ENCODE measurements around the gene HPCAL1.

DNA sequence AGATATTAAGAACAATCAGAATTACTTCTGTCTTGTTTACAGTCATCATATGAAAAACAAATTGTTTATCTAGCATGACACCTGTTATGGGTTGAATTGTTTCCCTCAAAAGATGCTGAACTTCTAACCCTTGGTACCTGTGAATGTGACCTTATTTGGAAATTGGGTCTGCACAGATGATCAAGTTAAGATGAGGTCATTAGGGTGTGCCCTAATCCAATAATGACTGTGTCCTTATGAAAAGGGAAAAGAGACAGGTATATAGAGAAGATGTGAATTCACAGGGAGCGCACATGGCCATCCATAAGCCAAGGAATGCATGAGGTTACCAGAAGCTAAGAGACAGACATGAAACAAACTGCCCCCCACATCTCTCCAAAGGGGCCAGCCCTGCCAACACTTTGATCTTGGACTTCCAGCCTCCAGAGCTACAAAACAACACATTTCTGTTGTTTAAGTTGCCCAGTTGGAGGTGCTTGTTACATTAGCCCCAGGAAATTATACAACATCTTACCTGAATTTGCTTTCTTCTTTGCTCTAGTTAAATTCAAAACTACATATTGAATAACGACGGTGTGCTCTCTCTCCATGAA, 2.3 kb upstream of the HPCAL1 start:
- TF ChIP-seq, protein P1, sequence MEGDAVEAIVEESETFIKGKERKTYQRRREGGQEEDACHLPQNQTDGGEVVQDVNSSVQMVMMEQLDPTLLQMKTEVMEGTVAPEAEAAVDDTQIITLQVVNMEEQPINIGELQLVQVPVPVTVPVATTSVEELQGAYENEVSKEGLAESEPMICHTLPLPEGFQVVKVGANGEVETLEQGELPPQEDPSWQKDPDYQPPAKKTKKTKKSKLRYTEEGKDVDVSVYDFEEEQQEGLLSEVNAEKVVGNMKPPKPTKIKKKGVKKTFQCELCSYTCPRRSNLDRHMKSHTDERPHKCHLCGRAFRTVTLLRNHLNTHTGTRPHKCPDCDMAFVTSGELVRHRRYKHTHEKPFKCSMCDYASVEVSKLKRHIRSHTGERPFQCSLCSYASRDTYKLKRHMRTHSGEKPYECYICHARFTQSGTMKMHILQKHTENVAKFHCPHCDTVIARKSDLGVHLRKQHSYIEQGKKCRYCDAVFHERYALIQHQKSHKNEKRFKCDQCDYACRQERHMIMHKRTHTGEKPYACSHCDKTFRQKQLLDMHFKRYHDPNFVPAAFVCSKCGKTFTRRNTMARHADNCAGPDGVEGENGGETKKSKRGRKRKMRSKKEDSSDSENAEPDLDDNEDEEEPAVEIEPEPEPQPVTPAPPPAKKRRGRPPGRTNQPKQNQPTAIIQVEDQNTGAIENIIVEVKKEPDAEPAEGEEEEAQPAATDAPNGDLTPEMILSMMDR (IDR thresholded peaks at IDR 0.05): no peak
- no peak for TF ChIP-seq POLR2A (IDR thresholded peaks at IDR 0.05)

Data from adrenal gland (tissue), 5 donors.